OCI-LY1 (cell line): ENCODE data around the gene TCF4.

Source experiments
- H2AFZ ChIP-seq: fragments of 200-600 bp; sonication (generic), shearing (Covaris generic); 2 replicates; pipeline ENCODE4 v1.6.0; 2014; ENCODE audit warnings: antibody characterized with exemption, mild to moderate bottlenecking, low read length
- H3F3A ChIP-seq: fragments of 200-600 bp; sonication (generic), shearing (Covaris generic); 2 replicates; pipeline ENCODE4 v1.6.0; 2014; ENCODE audit warnings: mild to moderate bottlenecking, antibody characterized with exemption, low read length, moderate library complexity; ENCODE audit not compliant: insufficient read depth
- H3K27ac ChIP-seq: fragments of 200-600 bp; sonication (generic); 2 replicates; pipeline ENCODE4 v1.5.1; 2014; ENCODE audit warnings: low read length, mixed run types, mild to moderate bottlenecking, low read depth; ENCODE audit not compliant: poor library complexity, severe bottlenecking
- H3K27me3 ChIP-seq: fragments of 200-600 bp; sonication (generic); 2 replicates; pipeline ENCODE4 v1.6.0; 2014; ENCODE audit warnings: antibody characterized with exemption, mild to moderate bottlenecking, low read length, moderate library complexity; ENCODE audit not compliant: insufficient read depth
- H3K36me3 ChIP-seq: fragments of 200-600 bp; sonication (generic); 2 replicates; pipeline ENCODE4 v1.6.1; 2014; ENCODE audit warnings: mild to moderate bottlenecking, antibody characterized with exemption, low read length, moderate library complexity, mixed read lengths; ENCODE audit not compliant: insufficient read depth
- H3K4me1 ChIP-seq: fragments of 200-600 bp; sonication (generic); 2 replicates; pipeline ENCODE4 v1.5.1; 2014; ENCODE audit warnings: mild to moderate bottlenecking, low read length, moderate library complexity; ENCODE audit not compliant: insufficient read depth, severe bottlenecking
- H3K4me2 ChIP-seq: fragments of 200-600 bp; sonication (generic), shearing (Covaris generic); 2 replicates; pipeline ENCODE4 v1.6.1; 2014; ENCODE audit warnings: low read length
- H3K4me3 ChIP-seq: fragments of 200-600 bp; sonication (generic); 2 replicates; pipeline ENCODE4 v1.5.1; 2014; ENCODE audit warnings: low read length, low read depth, mild to moderate bottlenecking, mixed read lengths; ENCODE audit not compliant: poor library complexity, severe bottlenecking
- H3K79me2 ChIP-seq: fragments of 200-600 bp; shearing (Covaris generic); 2 replicates; pipeline ENCODE4 v1.6.1; 2016; ENCODE audit warnings: mixed run types, low read length, mixed read lengths; ENCODE audit not compliant: insufficient read depth
- H3K9ac ChIP-seq: fragments of 200-600 bp; sonication (generic), shearing (Covaris generic); 2 replicates; pipeline ENCODE4 v1.6.1; 2014; ENCODE audit warnings: mild to moderate bottlenecking, low read length, mixed read lengths
- H3K9me2 ChIP-seq: fragments of 200-600 bp; sonication (generic), shearing (Covaris generic); 2 replicates; pipeline ENCODE4 v1.6.1; 2014; ENCODE audit warnings: low read depth, mild to moderate bottlenecking, low read length, mixed read lengths
- H3K9me3 ChIP-seq: fragments of 200-600 bp; shearing (Covaris generic); 2 replicates; pipeline ENCODE4 v1.6.1; 2014; ENCODE audit warnings: low read length, mixed read lengths
- H4K20me1 ChIP-seq: fragments of 200-600 bp; sonication (generic), shearing (Covaris generic); 2 replicates; pipeline ENCODE4 v1.6.0; 2016; ENCODE audit warnings: mild to moderate bottlenecking, low read length; ENCODE audit not compliant: insufficient read depth
- CTCF ChIP-seq: fragments of 200-600 bp; sonication (generic), shearing (Covaris generic); IDR thresholded peaks from 2 replicates; pipeline ENCODE4 v1.5.1; 2017; ENCODE audit warnings: mild to moderate bottlenecking, antibody characterized with exemption, low read length, moderate library complexity, mixed read lengths
- EZH2 ChIP-seq: fragments of 200-600 bp; sonication (generic), shearing (Covaris generic); IDR thresholded peaks from 2 replicates; pipeline ENCODE4 v1.8.0; 2017; ENCODE audit warnings: borderline replicate concordance, mixed run types, mild to moderate bottlenecking, antibody characterized with exemption, low read length, moderate library complexity, mixed read lengths

The TCF4 gene

GRCh38 chr18:55515941-55516710 is 71.9 kb downstream of the TCF4 start:
- Histone ChIP-seq H3K27ac (peak overlapping the region; percentile 69), H3K9me3 (no peaks in the 10 kb centered on the region), H3K4me2 (no peak overlapping the region), H3K4me1 (peaks cover 79% of the 10 kb centered on the region), H2AFZ (no peak overlapping the region), H4K20me1 (no peaks in the 10 kb centered on the region), H3K79me2 (peaks cover 21% of the 10 kb centered on the region), H3K27me3 (no peaks in the 10 kb centered on the region), H3K4me3 (no peak overlapping the region), H3K9ac (no peak overlapping the region), H3K9me2 (no peaks in the 10 kb centered on the region), H3F3A (no peaks in the 10 kb centered on the region), H3K36me3 (peaks cover 25% of the 10 kb centered on the region)
- TF ChIP-seq EZH2 (no peak), CTCF (no peak)

- Histone ChIP-seq H3K4me1 (peaks cover 80% of the 10 kb centered on the region), H3K36me3 (peaks cover 25% of the 10 kb centered on the region), H3F3A (no peaks in the 10 kb centered on the region), H3K9me2 (no peaks in the 10 kb centered on the region), H3K27me3 (no peaks in the 10 kb centered on the region), H3K9ac (no peak overlapping the region; the same call in 1 of the 2 replicates), H3K4me3 (no peak overlapping the region), H2AFZ (no peak overlapping the region), H3K79me2 (peaks cover 21% of the 10 kb centered on the region), H3K9me3 (no peaks in the 10 kb centered on the region), H4K20me1 (no peaks in the 10 kb centered on the region), H3K27ac (peak overlapping the region; percentile 69), H3K4me2 (peak overlapping the region; percentile 20; the same call in 1 of the 2 replicates)
- no peak for TF ChIP-seq CTCF
- TF ChIP-seq EZH2, result no peak
Measured at GRCh38 chr18:55515214-55515613, 72.8 kb downstream of the TCF4 start.

DNA sequence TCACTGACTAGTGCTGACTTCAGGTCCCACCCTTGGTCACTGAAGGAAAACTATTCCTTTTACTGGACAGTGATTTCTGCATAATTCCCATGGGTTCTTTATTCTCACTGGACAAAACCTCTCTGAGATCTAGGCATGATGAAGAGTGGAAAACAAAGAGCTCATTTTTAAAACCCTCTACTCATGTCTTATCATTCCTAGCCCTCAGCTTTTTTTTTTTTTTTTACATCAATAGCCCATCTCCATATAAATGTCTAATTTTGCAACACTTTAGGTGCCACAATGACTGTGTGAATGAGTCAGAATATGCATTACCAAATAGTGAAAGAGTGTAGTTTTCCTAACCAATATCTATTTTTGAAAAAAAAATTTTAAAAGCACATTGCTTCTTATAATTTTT is 74.8 kb downstream of the TCF4 start:
- no peaks in the 10 kb centered on the region for H4K20me1 ChIP-seq
- H3K4me2 ChIP-seq, result peak overlapping the region; percentile 23; the same call in 1 of the 2 replicates

More for the DNA sequence above, 74.8 kb downstream of the TCF4 start:
- TF ChIP-seq EZH2 (no peak), CTCF (no peak)
- Histone ChIP-seq H3K27me3 (no peaks in the 10 kb centered on the region), H3K9me3 (no peaks in the 10 kb centered on the region), H3K27ac (peak overlapping the region; percentile 30), H3K9me2 (no peaks in the 10 kb centered on the region), H3F3A (no peaks in the 10 kb centered on the region), H3K36me3 (peaks cover 12% of the 10 kb centered on the region), H3K79me2 (peaks cover 29% of the 10 kb centered on the region), H3K9ac (no peak overlapping the region), H3K4me1 (peaks cover 86% of the 10 kb centered on the region), H2AFZ (no peak overlapping the region), H3K4me3 (no peak overlapping the region)
